ENCODE results near the gene IFIT5. TPM values are rescaled to one million over a fixed set of nuclear protein-coding genes. Genes with fewer than 3 reads are reported as not detected.

Gene IFIT5, protein sequence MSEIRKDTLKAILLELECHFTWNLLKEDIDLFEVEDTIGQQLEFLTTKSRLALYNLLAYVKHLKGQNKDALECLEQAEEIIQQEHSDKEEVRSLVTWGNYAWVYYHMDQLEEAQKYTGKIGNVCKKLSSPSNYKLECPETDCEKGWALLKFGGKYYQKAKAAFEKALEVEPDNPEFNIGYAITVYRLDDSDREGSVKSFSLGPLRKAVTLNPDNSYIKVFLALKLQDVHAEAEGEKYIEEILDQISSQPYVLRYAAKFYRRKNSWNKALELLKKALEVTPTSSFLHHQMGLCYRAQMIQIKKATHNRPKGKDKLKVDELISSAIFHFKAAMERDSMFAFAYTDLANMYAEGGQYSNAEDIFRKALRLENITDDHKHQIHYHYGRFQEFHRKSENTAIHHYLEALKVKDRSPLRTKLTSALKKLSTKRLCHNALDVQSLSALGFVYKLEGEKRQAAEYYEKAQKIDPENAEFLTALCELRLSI
- 23.1 and 23.5 TPM in 2 replicates for total RNA-seq

DNA sequence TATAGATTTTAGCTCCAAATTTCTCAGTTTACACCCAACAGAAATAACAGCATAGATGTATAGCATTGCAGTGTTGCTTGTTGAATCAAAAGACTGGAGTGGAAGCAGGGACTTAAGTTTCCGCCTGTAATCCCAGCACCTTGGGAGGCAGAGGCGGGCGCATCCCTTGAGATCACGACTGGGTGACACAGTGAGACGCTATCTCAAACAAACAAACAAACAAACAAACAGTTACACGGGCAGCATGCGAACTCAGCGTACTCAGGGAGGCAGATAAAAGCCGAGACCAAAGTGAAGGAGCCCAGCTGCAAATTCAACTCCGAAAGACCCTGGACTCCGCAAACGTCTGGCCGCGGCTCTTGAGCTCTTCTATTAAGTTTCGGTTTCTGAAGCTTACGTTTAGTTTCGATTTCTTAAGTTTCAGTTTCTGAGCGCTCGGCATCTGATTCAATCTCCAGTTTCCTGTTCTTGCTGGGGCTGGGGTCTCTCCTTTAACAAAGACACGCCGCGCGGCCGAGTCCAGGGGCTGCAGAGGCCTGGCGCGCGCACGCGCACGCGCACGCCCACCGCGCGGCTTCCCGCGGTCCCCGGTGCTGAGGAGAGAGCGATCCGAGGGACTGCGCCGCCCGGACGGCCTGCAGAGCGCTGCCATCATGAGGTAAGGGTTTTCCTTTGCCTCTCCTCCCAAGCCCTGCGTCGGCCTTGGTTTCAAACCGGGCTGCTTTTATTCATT is at the start of gene IFIT5:
Gene IFIT5, plus strand, starts transcription at position 423 of the 733 bp plus-strand sequence. Its CDS starts 231 bp downstream, at position 654.

DNA sequence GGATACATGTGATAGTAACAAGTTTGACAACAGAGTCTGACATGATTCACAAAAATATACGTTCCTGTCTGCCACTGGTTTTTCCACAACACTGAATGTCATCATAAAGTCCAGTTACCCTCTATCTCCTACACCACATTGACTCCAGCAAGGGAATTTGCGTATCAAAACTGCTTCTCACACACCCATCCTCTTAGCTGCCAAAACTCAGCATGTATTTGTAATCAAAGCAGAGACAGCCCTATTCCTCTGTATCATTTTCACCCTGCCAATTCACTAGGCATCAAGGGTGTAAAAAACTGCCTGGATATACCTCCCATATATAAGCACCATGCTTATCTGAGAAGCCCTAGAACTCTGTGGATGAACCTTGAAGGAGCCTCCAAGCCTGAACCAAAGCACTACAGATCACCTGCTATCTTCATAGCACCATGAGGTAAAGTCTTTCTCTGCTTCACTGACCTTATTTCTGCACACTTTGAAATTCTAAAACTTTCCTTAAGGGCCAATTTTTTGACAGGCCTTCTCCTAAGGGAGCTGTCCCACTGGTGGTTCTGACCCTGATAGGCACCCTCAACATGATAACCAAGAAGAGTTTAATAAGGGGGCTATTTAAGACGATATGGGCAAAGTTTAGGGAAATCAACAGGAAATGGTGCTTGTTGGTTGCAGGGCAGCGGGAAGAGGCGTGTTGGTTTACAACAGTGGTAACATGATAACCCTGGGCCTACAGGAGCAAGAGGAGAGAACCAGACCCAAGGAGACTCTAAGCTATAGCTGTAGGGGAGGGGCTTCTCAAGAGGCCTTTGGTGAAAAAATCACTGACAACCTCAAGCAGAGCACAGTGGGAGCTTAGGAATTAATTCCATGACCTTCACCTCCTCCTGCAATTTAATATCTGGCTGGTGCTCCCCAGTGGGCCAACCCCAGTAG is 36.4 kb upstream of the IFIT5 start, which contains the start of gene IFIT1B:
Gene IFIT1B, plus strand, starts transcription at position 352 of the 933 bp plus-strand sequence. Its CDS starts 80 bp downstream, at position 432.

DNA sequence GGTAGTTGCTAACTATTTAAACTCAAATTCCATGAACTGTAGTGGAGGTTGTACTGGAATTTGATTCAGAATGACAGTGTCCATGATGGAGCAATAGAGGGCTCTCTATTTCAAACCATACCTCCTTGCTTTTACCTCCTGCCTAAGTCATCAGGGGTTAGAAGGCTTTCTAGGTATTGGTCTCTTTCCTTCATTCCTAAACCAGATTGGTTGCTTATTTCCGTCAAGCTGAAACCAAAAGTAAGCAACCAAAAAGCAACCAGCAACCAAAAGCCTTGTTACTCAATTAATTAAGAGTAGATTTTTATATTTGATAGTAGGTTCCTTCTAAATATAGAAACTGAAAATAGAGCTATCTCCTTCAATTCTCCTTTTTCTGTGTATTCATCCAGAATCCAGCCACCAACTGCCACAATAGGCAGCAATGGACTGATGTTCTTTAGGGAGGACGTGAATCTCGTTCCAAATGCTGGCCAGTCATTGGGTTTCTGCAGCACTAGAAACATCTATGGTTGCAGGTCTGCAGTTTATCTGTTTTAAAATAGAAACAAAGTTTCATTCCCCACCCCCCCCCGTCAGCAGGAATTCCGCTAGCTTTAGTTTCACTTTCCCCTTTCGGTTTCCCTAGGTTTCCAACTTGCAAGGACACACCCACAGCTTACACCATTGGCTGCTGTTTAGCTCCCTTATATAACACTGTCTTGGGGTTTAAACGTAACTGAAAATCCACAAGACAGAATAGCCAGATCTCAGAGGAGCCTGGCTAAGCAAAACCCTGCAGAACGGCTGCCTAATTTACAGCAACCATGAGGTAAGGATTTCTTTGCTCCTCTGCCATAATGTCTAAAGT is 22.2 kb upstream of the IFIT5 start, which contains the start of gene IFIT1:
Gene IFIT1, plus strand, starts transcription at position 717 of the 850 bp plus-strand sequence. Its CDS starts 90 bp downstream, at position 807.

Other genes starting within 250 kb of the IFIT5 start
- 0.12 and 0.40 TPM in 2 replicates for gene CH25H, start 207.3 kb upstream of the IFIT5 start, total RNA-seq
- gene LIPA, start 162.8 kb upstream of the IFIT5 start, total RNA-seq, result 42.0 and 57.8 TPM in 2 replicates
- 6.3 and 10.6 TPM in 2 replicates for gene IFIT2, start 112.5 kb upstream of the IFIT5 start, total RNA-seq
- 20.2 and 32.0 TPM in 2 replicates for gene IFIT3, start 86.6 kb upstream of the IFIT5 start, total RNA-seq
- gene IFIT1B, start 36.5 kb upstream of the IFIT5 start, total RNA-seq, result 0.06 TPM in 1 of 2 replicates, not detected in the other
- 6.1 and 12.7 TPM in 2 replicates for gene IFIT1, start 21.9 kb upstream of the IFIT5 start, total RNA-seq
- 0.25 and 0.53 TPM in 2 replicates for gene SLC16A12, start 121.0 kb downstream of the IFIT5 start, total RNA-seq
- gene PANK1, start 230.7 kb downstream of the IFIT5 start, total RNA-seq, result 1.7 and 2.5 TPM in 2 replicates